Neural cell (in vitro differentiated cells): ENCODE results near the gene OXNAD1.

Source experiments
- CTCF ChIP-seq: fragments of 450-650 bp; IDR thresholded peaks from 2 replicates; pipeline ENCODE4 v1.5.1; 2014; ENCODE audit warnings: antibody characterized with exemption, mild to moderate bottlenecking, moderate library complexity; ENCODE audit not compliant: poor library complexity, severe bottlenecking
- EP300 ChIP-seq: fragments of 450-650 bp; conservative IDR thresholded peaks from 2 replicates; pipeline ENCODE4 v1.6.1; 2014; ENCODE audit warnings: antibody characterized with exemption, mild to moderate bottlenecking, moderate library complexity; ENCODE audit not compliant: poor library complexity, severe bottlenecking
- EZH2 ChIP-seq: fragments of 200-600, 300-800 bp; shearing (Covaris generic), sonication (generic); IDR thresholded peaks from 2 replicates; pipeline ENCODE4 v1.6.1; 2014; ENCODE audit warnings: antibody characterized with exemption, low read length, borderline replicate concordance, mild to moderate bottlenecking; ENCODE audit not compliant: insufficient read depth, poor library complexity, severe bottlenecking
- POLR2AphosphoS5 ChIP-seq: IDR thresholded peaks from 2 replicates; pipeline ENCODE4 v1.6.1; 2012
- RAD21 ChIP-seq: fragments of 450-650 bp; conservative IDR thresholded peaks from 2 replicates; pipeline ENCODE4 v1.6.1; 2014; ENCODE audit warnings: antibody characterized with exemption, mild to moderate bottlenecking, moderate library complexity
- REST ChIP-seq: IDR thresholded peaks from 2 replicates; pipeline ENCODE4 v1.6.1; 2012; ENCODE audit warnings: borderline replicate concordance
- SMC3 ChIP-seq: fragments of 450-650 bp; conservative IDR thresholded peaks from 2 replicates; pipeline ENCODE4 v1.6.1; 2014; ENCODE audit warnings: antibody characterized with exemption, mild to moderate bottlenecking, moderate library complexity; ENCODE audit not compliant: poor library complexity
- TAF1 ChIP-seq: IDR thresholded peaks from 2 replicates; pipeline ENCODE4 v1.6.1; 2012; ENCODE audit warnings: low read depth

- no peak for TF ChIP-seq CTCF
- TF ChIP-seq EP300 = no peak
- no peak for TF ChIP-seq REST
- no peak for TF ChIP-seq POLR2AphosphoS5
- TF ChIP-seq TAF1 = no peak
- TF ChIP-seq EZH2 = no peak
- no peak for TF ChIP-seq SMC3
- no peak for TF ChIP-seq RAD21
These were observed 23.8 kb upstream of the OXNAD1 start for GRCh38 chr3:16241225-16241624.
